Kidney (tissue), 14 donors: ENCODE results near the gene MRPS7. TPM values are rescaled to one million over a fixed set of nuclear protein-coding genes. Genes with fewer than 3 reads are reported as not detected.
A peak's percentile ranks its signal among the peaks of the same experiment; 100 is the strongest.

Experiments
- DNase-seq, 5 donors: peaks; one replicate each; pipeline ENCODE4 v3.0.0-alpha.2; 2013 to 2020
- FAIRE-seq: peaks from 2 replicates; lab custom pipeline; 2012; peaks lifted over from hg19 to GRCh38; lab: Jason Lieb, UNC
- H3K27ac ChIP-seq, 2 donors: one replicate each; pipeline ENCODE4 v1.7.0; 2013; ENCODE audit warnings: low read depth in 2 of 2, low read length in 2 of 2, inconsistent platforms in 1 of 2
- H3K27me3 ChIP-seq: one replicate; pipeline ENCODE4 v1.7.1; 2013; ENCODE audit warnings: low read length, inconsistent platforms; ENCODE audit not compliant: control insufficient read depth, insufficient read depth
- H3K36me3 ChIP-seq, 3 donors: one replicate each; pipeline versions ENCODE4 v1.7.0 to v1.7.1; 2013; ENCODE audit warnings: low read length in 3 of 3, control low read depth in 1 of 3, inconsistent platforms in 1 of 3; ENCODE audit not compliant: insufficient read depth in 3 of 3, control insufficient read depth in 2 of 3
- H3K4me1 ChIP-seq, 3 donors: one replicate each; pipeline versions ENCODE4 v1.7.0 to v1.7.1; 2013; ENCODE audit warnings: low read length in 3 of 3, inconsistent platforms in 1 of 3, low read depth in 1 of 3; ENCODE audit not compliant: control insufficient read depth in 2 of 3, insufficient read depth in 2 of 3
- H3K4me3 ChIP-seq, 3 donors: one replicate each; pipeline versions ENCODE4 v1.7.0 to v1.8.1; 2013; ENCODE audit warnings: low read length in 3 of 3, control low read depth in 1 of 3, inconsistent platforms in 1 of 3
- H3K9ac ChIP-seq, 3 donors: one replicate each; pipeline versions ENCODE4 v1.7.0 to v1.7.1; 2013; ENCODE audit warnings: low read length in 3 of 3, control low read depth in 1 of 3, inconsistent platforms in 1 of 3
- H3K9me3 ChIP-seq, 3 donors: one replicate each; pipeline versions ENCODE4 v1.7.0 to v1.7.1; 2013; ENCODE audit warnings: low read length in 3 of 3, control low read depth in 1 of 3, inconsistent platforms in 1 of 3; ENCODE audit not compliant: control insufficient read depth in 2 of 3, insufficient read depth in 1 of 3
- intact Hi-C: fragments of 100-400 bp; cut with DNase I; formaldehyde crosslinking; loops from one replicate; pipeline ENCODE4 v1.11.1; 2022
- polyA plus RNA-seq: library from polyadenylated mRNA; stranded (reverse); fragments of 350-450 nt; fragmentation: Illumina TruSeq; extraction: RNeasy Lipid Tissue Mini Kit (QIAGEN cat#74804); gene quantifications from one replicate; pipeline ENCODE4 v1.2.3, GENCODE V29; 2014; ENCODE audit warnings: low read depth, low replicate concordance; ENCODE audit not compliant: insufficient read depth
- total RNA-seq: library from RNA; stranded (reverse); fragmentation: NEBNext Ultra II Directional; extraction: Animal tissue kit (Norgen Biotek cat#: 25700); gene quantifications from one replicate; pipeline ENCODE4 v1.2.1, GENCODE V29; 2021
- TF ChIP-seq, protein P1 (sequence below): IDR thresholded peaks from 3 replicates; pipeline ENCODE4 v1.5.1; 2012; ENCODE audit warnings: mild to moderate bottlenecking, moderate library complexity, borderline replicate concordance; ENCODE audit not compliant: insufficient read depth; ENCODE audit errors: extremely low read depth
- donor health status: control.
- donor health status: control.
- donor health status: control.
- donor health status: control.
- donor health status: control.
- donor health status: DM: yes; HTN: yes; CAD: no.
- donor health status: Normal renal cell carcinoma (clear cell type).

The MRPS7 gene
- total and polyA plus RNA-seq, 2 donors from 2014 or later: 46.4 to 134 TPM

DNA sequence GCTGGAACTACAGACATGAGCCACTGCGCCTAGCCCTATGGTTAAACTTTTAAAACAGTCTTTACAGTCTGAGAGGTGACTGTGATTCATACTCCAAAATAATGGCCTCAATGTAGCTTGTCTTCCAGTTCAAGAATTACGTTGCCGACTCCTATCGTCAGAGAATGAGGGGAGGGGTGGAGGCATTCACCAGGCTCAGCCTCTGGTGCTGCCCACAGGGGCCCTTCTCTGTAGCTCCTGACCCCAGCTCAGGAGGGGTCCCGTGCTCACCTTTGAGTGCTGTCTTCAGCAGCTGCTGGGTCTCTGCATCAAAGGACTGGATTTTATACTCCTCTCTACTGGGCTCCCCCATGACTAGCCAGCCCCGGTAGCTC is 8.2 kb downstream of the MRPS7 start:
- FAIRE-seq (no peak), DNase-seq (no peak)
- H3K27me3 ChIP-seq: no peaks in the 10 kb centered on the region
- H3K4me1 ChIP-seq: peaks cover 0 to 13% (median 0%) of the 10 kb centered on the region in 3 donors
- peaks cover 4 to 16% (median 15%) of the 10 kb centered on the region in 3 donors for H3K36me3 ChIP-seq
- H3K9ac ChIP-seq: peak overlapping the region in 2 of 3 donors; percentile 80 to 94
- TF ChIP-seq, protein P1, sequence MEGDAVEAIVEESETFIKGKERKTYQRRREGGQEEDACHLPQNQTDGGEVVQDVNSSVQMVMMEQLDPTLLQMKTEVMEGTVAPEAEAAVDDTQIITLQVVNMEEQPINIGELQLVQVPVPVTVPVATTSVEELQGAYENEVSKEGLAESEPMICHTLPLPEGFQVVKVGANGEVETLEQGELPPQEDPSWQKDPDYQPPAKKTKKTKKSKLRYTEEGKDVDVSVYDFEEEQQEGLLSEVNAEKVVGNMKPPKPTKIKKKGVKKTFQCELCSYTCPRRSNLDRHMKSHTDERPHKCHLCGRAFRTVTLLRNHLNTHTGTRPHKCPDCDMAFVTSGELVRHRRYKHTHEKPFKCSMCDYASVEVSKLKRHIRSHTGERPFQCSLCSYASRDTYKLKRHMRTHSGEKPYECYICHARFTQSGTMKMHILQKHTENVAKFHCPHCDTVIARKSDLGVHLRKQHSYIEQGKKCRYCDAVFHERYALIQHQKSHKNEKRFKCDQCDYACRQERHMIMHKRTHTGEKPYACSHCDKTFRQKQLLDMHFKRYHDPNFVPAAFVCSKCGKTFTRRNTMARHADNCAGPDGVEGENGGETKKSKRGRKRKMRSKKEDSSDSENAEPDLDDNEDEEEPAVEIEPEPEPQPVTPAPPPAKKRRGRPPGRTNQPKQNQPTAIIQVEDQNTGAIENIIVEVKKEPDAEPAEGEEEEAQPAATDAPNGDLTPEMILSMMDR: no peak
- intact Hi-C loops: no loop called here
- H3K4me3 ChIP-seq: peak overlapping the region; percentile 30 to 75 (median 64)
- no peak overlapping the region for H3K27ac ChIP-seq
- H3K9me3 ChIP-seq: no peaks in the 10 kb centered on the region

DNA sequence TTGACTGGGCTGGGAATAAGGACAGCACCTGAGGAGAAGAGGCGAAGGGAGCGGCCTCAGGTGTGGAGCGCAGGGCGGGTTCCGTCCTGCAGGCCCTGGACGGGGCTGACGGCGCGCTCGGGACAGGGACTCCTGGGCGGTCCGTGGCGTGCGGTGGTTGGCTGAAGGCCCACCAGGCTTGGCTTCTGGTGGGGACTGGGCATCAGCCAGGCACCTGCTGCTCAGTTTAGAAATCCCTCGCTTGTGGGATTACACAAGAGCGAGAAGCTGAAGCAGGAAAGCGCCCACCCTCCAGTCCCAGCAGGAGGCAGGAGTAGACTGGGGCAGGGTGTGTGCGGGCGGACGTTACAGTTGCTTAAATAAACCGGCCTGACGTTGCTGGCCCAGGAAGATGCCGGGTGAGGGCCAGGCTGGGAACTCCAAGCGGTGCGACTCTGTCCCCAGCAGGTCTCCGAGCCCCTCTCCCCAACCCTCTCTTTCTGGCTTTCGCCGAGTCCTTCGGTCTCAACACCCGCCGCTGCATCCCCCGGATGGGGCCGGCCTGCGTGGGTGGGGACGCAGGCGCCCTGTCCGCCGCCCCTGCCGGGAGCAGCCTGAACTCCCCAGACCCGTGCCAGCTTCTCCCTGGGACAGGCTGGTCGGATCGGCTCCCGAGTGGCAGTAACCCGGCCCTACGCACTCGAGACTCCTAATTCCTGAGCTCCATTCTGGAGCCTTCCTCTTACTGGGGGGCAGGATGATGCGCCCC is 8.7 kb downstream of the MRPS7 start:
- TF ChIP-seq, protein P1: peak; percentile 28
- FAIRE-seq (no peak), DNase-seq (peak; percentile 79 to 88 (median 86))

DNA sequence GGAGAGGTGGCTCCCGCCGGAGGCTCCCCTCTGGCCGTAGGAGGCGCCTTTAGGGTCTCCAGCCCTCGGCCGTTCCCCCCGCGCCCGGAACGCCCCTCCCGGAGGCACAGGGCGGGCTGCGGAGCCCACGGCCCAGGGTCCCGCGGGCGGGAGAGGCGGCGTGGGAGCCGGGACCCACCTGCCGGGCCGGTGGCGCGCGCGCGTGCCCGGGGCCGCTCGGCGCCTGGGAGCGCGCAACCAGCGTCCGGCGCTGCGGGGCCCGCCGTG is 9.2 kb downstream of the MRPS7 start, which contains the start of gene MIF4GD:
MIF4GD (minus strand) TSS at position 266 of the 267 bp plus-strand sequence. CDS start 1,036 bp downstream, outside the sequence.
- FAIRE-seq (no peak), DNase-seq (no peak)
- peaks cover 3 to 9% (median 9%) of the 10 kb centered on the region in 3 donors for H3K36me3 ChIP-seq
- H3K9ac ChIP-seq: peak within 1 kb of the TSS; percentile 44 to 94 (median 80)
- TF ChIP-seq, protein P1: no peak
- no peaks in the 10 kb centered on the region for H3K9me3 ChIP-seq
- H3K4me3 ChIP-seq: peak within 1 kb of the TSS; percentile 65 to 75 (median 68)
- H3K27me3 ChIP-seq: no peaks in the 10 kb centered on the region
- intact Hi-C loops: no loop called here
- peaks cover 0 to 13% (median 0%) of the 10 kb centered on the region in 3 donors for H3K4me1 ChIP-seq
- peak within 1 kb of the TSS; percentile 76 to 92 for H3K27ac ChIP-seq

More for the DNA sequence above, 8.7 kb downstream of the MRPS7 start:
- Histone ChIP-seq H3K27me3 (no peaks in the 10 kb centered on the region), H3K4me1 (peaks cover 0 to 13% (median 0%) of the 10 kb centered on the region in 3 donors), H3K27ac (peak overlapping the region; percentile 76 to 92), H3K9ac (peak overlapping the region; percentile 44 to 94 (median 80)), H3K36me3 (peaks cover 4 to 14% (median 14%) of the 10 kb centered on the region in 3 donors), H3K9me3 (no peaks in the 10 kb centered on the region), H3K4me3 (peak overlapping the region; percentile 64 to 75 (median 68))
- intact Hi-C loops: no loop called here
